GM12878 (cell line): ENCODE results near the gene MMP11. TPM values are rescaled to one million over a fixed set of nuclear protein-coding genes. Genes with fewer than 3 reads are reported as not detected.

ENCODE experiments used
- ATAC-seq: fragments of 200-7000 bp; cut with Tn5 transposase; 3 replicates; pipeline ENCODE4 v1.9.1; 2020; ENCODE audit warnings: mild to moderate bottlenecking, moderate library complexity
- BruUV-seq: library from RNA; stranded (reverse); fragments of 400-500 nt; replicated peaks from 2 replicates; lab custom pipeline; 2021; lab: Mats Ljungman, UMichigan
- CTCF ChIA-PET: fragments of 300-600 bp; sonication (Branson Sonifier 250); formaldehyde crosslinking; extraction: SDS; loops from one replicate; lab custom pipeline; 2021; ENCODE audit warnings: inconsistent platforms; lab: Yijun Ruan, JAX
- POLR2A ChIA-PET: fragments of 350-600 bp; formaldehyde crosslinking; extraction: SDS; loops from one replicate; lab custom pipeline; 2021; ENCODE audit warnings: inconsistent platforms; lab: Charles Lee
- RAD21 ChIA-PET: fragments of 300-600 bp; sonication (Branson Sonifier 250); formaldehyde crosslinking; loops from one replicate; lab custom pipeline; 2023; ENCODE audit warnings: antibody characterized with exemption; ENCODE audit not compliant: unreplicated experiment; lab: Charles Lee
- SMC1A ChIA-PET: fragments of 300-600 bp; sonication (Branson Sonifier 250); formaldehyde crosslinking; loops from one replicate; lab custom pipeline; 2023; ENCODE audit not compliant: unreplicated experiment, uncharacterized antibody; lab: Charles Lee
- DNase-seq: peaks from one replicate; pipeline ENCODE4 v3.0.0-alpha.2; 2011; ENCODE audit warnings: low read depth, low spot score
- FAIRE-seq: peaks from 3 replicates; lab custom pipeline; 2011; peaks lifted over from hg19 to GRCh38; lab: Jason Lieb, UNC
- H2AFZ ChIP-seq: 2 replicates; pipeline ENCODE4 v1.6.0; 2011; ENCODE audit warnings: low read depth, low read length, control low read depth; ENCODE audit not compliant: control insufficient read depth
- H3K27ac ChIP-seq: 2 replicates; pipeline ENCODE4 v1.5.1; 2011; ENCODE audit warnings: control low read depth; ENCODE audit not compliant: control insufficient read depth, insufficient read depth
- H3K27me3 ChIP-seq, 2 experiments: replicated peaks in 1 of 2; 2 replicates each; pipeline versions ENCODE4 v1.6.0 to v1.6.1; 2011; ENCODE audit warnings: low read length in 1 of 2; ENCODE audit not compliant: control insufficient read depth in 2 of 2, insufficient read depth in 2 of 2
- H3K36me3 ChIP-seq, 2 experiments: 2 replicates each; pipeline ENCODE4 v1.5.1; 2011; ENCODE audit warnings: low read length in 1 of 2; ENCODE audit not compliant: control insufficient read depth in 2 of 2, insufficient read depth in 2 of 2
- H3K4me1 ChIP-seq: 2 replicates; pipeline ENCODE4 v1.6.1; 2011; ENCODE audit warnings: mild to moderate bottlenecking, low read length, moderate library complexity, mixed read lengths; ENCODE audit not compliant: control insufficient read depth, insufficient read depth
- H3K4me2 ChIP-seq: 2 replicates; pipeline ENCODE4 v1.6.0; 2011; ENCODE audit warnings: control low read depth; ENCODE audit not compliant: control insufficient read depth, insufficient read depth
- H3K4me3 ChIP-seq: fragments of 200-600 bp; sonication (generic); 2 replicates; pipeline ENCODE4 v1.5.1; 2016
- H3K79me2 ChIP-seq: 2 replicates; pipeline ENCODE4 v1.6.0; 2011; ENCODE audit warnings: low read length; ENCODE audit not compliant: control insufficient read depth, insufficient read depth
- H3K9ac ChIP-seq: 2 replicates; pipeline ENCODE4 v1.8.0; 2011; ENCODE audit warnings: low read length, control low read depth, mixed read lengths; ENCODE audit not compliant: control insufficient read depth, insufficient read depth
- H3K9me3 ChIP-seq: replicated peaks from 3 replicates; pipeline ENCODE4 v1.5.1; 2011; ENCODE audit warnings: mild to moderate bottlenecking, low read length; ENCODE audit not compliant: control insufficient read depth, insufficient read depth
- H4K20me1 ChIP-seq: 2 replicates; pipeline ENCODE4 v1.6.0; 2011; ENCODE audit not compliant: control insufficient read depth, insufficient read depth
- BACH1 ChIP-seq: fragments of 450-650 bp; IDR thresholded peaks from 2 replicates; pipeline ENCODE4 v1.6.1; 2017; ENCODE audit warnings: mild to moderate bottlenecking, borderline replicate concordance
- CREM ChIP-seq: IDR thresholded peaks from 2 replicates; pipeline ENCODE4 v1.6.1; 2014; ENCODE audit warnings: antibody characterized with exemption, low read depth
- CUX1 ChIP-seq: IDR thresholded peaks from 2 replicates; pipeline ENCODE4 v1.6.1; 2012; ENCODE audit warnings: improper control_type of control experiment, low read depth, low read length; ENCODE audit not compliant: insufficient replicate concordance
- ETV6 ChIP-seq, 2 experiments: fragments of 450-650 bp in 1 of 2; IDR thresholded peaks in 1 of 2; conservative IDR thresholded peaks in 1 of 2; 2 replicates each; pipeline ENCODE4 v1.6.1; 2014; ENCODE audit warnings: antibody characterized with exemption in 1 of 2, borderline replicate concordance in 1 of 2, low read depth in 1 of 2, mild to moderate bottlenecking in 1 of 2, moderate library complexity in 1 of 2
- EZH2 ChIP-seq: IDR thresholded peaks from 2 replicates; pipeline ENCODE4 v1.6.1; 2012; ENCODE audit warnings: low read depth, mild to moderate bottlenecking, control low read depth, inconsistent platforms, low read length, borderline replicate concordance; ENCODE audit not compliant: control insufficient read depth
- GATAD2B ChIP-seq: fragments of 450-650 bp; conservative IDR thresholded peaks from 2 replicates; pipeline ENCODE4 v1.6.1; 2017; ENCODE audit warnings: low read depth, mild to moderate bottlenecking, moderate library complexity
- IRF4 ChIP-seq: IDR thresholded peaks from 2 replicates; pipeline ENCODE4 v1.6.1; 2011; ENCODE audit warnings: low read depth, low read length
- KDM1A ChIP-seq: fragments of 200-600 bp; sonication (generic); IDR thresholded peaks from 2 replicates; pipeline ENCODE4 v1.6.1; 2016; ENCODE audit warnings: borderline replicate concordance
- NFYB ChIP-seq: IDR thresholded peaks from 2 replicates; pipeline ENCODE4 v1.6.1; 2011; ENCODE audit warnings: low read depth, mild to moderate bottlenecking, low read length, improper control_type of control experiment, moderate library complexity; ENCODE audit not compliant: insufficient read depth
- RELB ChIP-seq: fragments of 450-650 bp; IDR thresholded peaks from 2 replicates; pipeline ENCODE4 v1.6.1; 2017; ENCODE audit warnings: low read depth, mild to moderate bottlenecking, moderate library complexity
- SIX5 ChIP-seq: IDR thresholded peaks from 2 replicates; pipeline ENCODE4 v1.6.1; 2011; ENCODE audit warnings: mild to moderate bottlenecking, low read depth, low read length, moderate library complexity; ENCODE audit not compliant: severe bottlenecking
- SMARCA5 ChIP-seq: fragments of 450-650 bp; IDR thresholded peaks from 2 replicates; pipeline ENCODE4 v1.6.1; 2017; ENCODE audit warnings: mild to moderate bottlenecking
- ZNF274 ChIP-seq: IDR thresholded peaks from one replicate; pipeline ENCODE4 v1.8.0; 2011; ENCODE audit not compliant: insufficient read length, insufficient read depth
- WGBS: methylation state at CpG from one replicate; pipeline ENCODE4 v1.1.6; 2016; ENCODE audit warnings: low lambda C conversion rate; ENCODE audit not compliant: insufficient replicate concordance, insufficient coverage; ENCODE audit errors: missing lambda C conversion rate; 5-methylcytosine and 5-hydroxymethylcytosine counted together
- in situ Hi-C: fragments of 300-500 bp; cut with MboI; formaldehyde crosslinking; loops from 9 replicates; pipeline ENCODE4 v1.14.3; 2018; ENCODE audit warnings: mixed read lengths
- intact Hi-C: fragments of 100-400 bp; cut with micrococcal nuclease; formaldehyde crosslinking; loops from one replicate; pipeline ENCODE4 v1.14.2; 2022; ENCODE audit not compliant: unreplicated experiment
- polyA plus RNA-seq, 11 experiments: library from polyadenylated mRNA; depleted of rRNA in 4 of 11; unstranded in 6 of 11; stranded (reverse) in 5 of 11; fragments of >200 nt; fragmentation: Nextera tagmentation in 4 of 11; fragmentation: Illumina TruSeq in 1 of 11; extraction: Ambion mirVana in 4 of 11; extraction: Trizol in 1 of 11; gene quantifications; 1 replicate in 1 of 11; 2 replicates in 10 of 11; pipeline versions ENCODE4 v1.2.1 to v1.2.3, GENCODE V29; 2011 to 2016; ENCODE audit warnings: inconsistent platforms in 2 of 11, missing spikeins in 2 of 11, low read depth in 1 of 11
- total RNA-seq, 4 experiments: library from RNA; depleted of rRNA in 3 of 4; stranded (reverse); fragments of >200 nt in 3 of 4; fragmentation: Illumina TruSeq in 1 of 4; extraction: Trizol in 1 of 4; gene quantifications; 2 replicates each; pipeline versions ENCODE4 v1.2.1 to v1.2.3, GENCODE V29; 2013 to 2021

Gene MMP11
- total and polyA plus RNA-seq, 10 of the 15 experiments (the other 5 are each of a cell fraction or from before 2014, with no cell fraction given) = 0.03 to 1.1 (median 0.31) TPM; not detected in 2

- FAIRE-seq (no peak), ATAC-seq (no peak), DNase-seq (no peak)
- H3K27me3 ChIP-seq = no peaks in the 10 kb centered on the region
- H3K79me2 ChIP-seq = no peaks in the 10 kb centered on the region; the same call in none of the 2 replicates
- H3K27ac ChIP-seq = peak overlapping the region; percentile 68
- no TSS peak for BruUV-seq
- ChIA-PET CTCF (interaction anchor here (1.3 to 2.0 kb wide), 2 partner anchors 10 to 50 kb away, joined by 3 to 4 read pairs; no protein-coding TSS in a partner anchor), RAD21 (no interaction called here), POLR2A (interaction anchor here (1.8 kb wide), 1 partner anchor 19 kb away, joined by 4 read pairs; no protein-coding TSS in a partner anchor), SMC1A (interaction anchor here (1.1 kb wide), 2 partner anchors 22 to 25 kb away, joined by 3 read pairs; no protein-coding TSS in a partner anchor)
- H4K20me1 ChIP-seq = no peaks in the 10 kb centered on the region; the same call in 1 of the 2 replicates
- 96% methylated on average over 12 of the region's 12 CpGs for WGBS
- H2AFZ ChIP-seq = no peak overlapping the region
- peaks cover 3% of the 10 kb centered on the region for H3K4me1 ChIP-seq
- no peaks in the 10 kb centered on the region for H3K9me3 ChIP-seq
- H3K4me3 ChIP-seq = no peak overlapping the region
- peaks cover 41 to 61% of the 10 kb centered on the region in 2 experiments for H3K36me3 ChIP-seq
- in situ Hi-C loops (no loop called here), intact Hi-C loops (no loop called here)
- H3K9ac ChIP-seq = no peak overlapping the region
- H3K4me2 ChIP-seq = no peak overlapping the region
- no peak for TF ChIP-seq GATAD2B
- TF ChIP-seq RELB = no peak
- TF ChIP-seq CREM = no peak
- no peak for TF ChIP-seq KDM1A
- TF ChIP-seq BACH1 = no peak
- no peak for TF ChIP-seq EZH2
- no peak for TF ChIP-seq IRF4
- TF ChIP-seq NFYB = no peak
- TF ChIP-seq SMARCA5 = no peak
- TF ChIP-seq SIX5 = no peak
- no peak for TF ChIP-seq ETV6 (conservative IDR thresholded peaks at IDR 0.05 in 1 of 2, IDR thresholded peaks at IDR 0.05 in 1 of 2; ENCODE audit: borderline replicate concordance in 1 of 2, low read depth in 1 of 2)
- TF ChIP-seq ZNF274 = no peak
- TF ChIP-seq CUX1 = no peak
These were observed 52.7 kb downstream of the MMP11 start for GRCh38 chr22:23825246-23825905.
